NCI-H774 (cell line): Measurements from ENCODE around the gene MIS18A.
"Not testable (repeated sequence)": the region's sequence is repeated elsewhere in the genome, so short reads cannot be mapped to it uniquely, and the experiment has no call there.

Experiments
- DNase-seq: peaks from one replicate; lab custom pipeline; 2025; lab: John Stamatoyannopoulos, UW

Gene MIS18A

GRCh38 chr21:32304998-32305397, 26.1 kb upstream of the MIS18A start:
- no peak for DNase-seq

- DNase-seq: no peak
Measured at GRCh38 chr21:32303385-32303784, 24.5 kb upstream of the MIS18A start.

- no peak for DNase-seq
Measured at GRCh38 chr21:32302560-32302959, 23.7 kb upstream of the MIS18A start.

GRCh38 chr21:32301596-32301995, 22.7 kb upstream of the MIS18A start:
- no peak for DNase-seq

GRCh38 chr21:32300117-32300681, 21.4 kb upstream of the MIS18A start:
- no peak for DNase-seq

- DNase-seq: no peak
Measured at GRCh38 chr21:32299695-32300094, 20.8 kb upstream of the MIS18A start.

GRCh38 chr21:32298658-32299081, 19.8 kb upstream of the MIS18A start, which contains the start of gene MRAP:
TSS of gene MRAP (plus strand) at chr21:32298855. CDS start at chr21:32298972, 117 bp downstream.
- no peak for DNase-seq

- DNase-seq: no peak
Measured at GRCh38 chr21:32298148-32298559, 19.3 kb upstream of the MIS18A start.

- no peak for DNase-seq
Measured at GRCh38 chr21:32297449-32297848, 18.6 kb upstream of the MIS18A start.

- DNase-seq: no peak
Measured at GRCh38 chr21:32285476-32285875, 6.6 kb upstream of the MIS18A start.

- no peak for DNase-seq
Measured at GRCh38 chr21:32282992-32283391, 4.1 kb upstream of the MIS18A start.

- no peak for DNase-seq
Measured at GRCh38 chr21:32281531-32281930, 2.7 kb upstream of the MIS18A start.

- no peak for DNase-seq
Measured at GRCh38 chr21:32279377-32279680, 480 bp upstream of the MIS18A start.

GRCh38 chr21:32278103-32278502, 746 bp downstream of the MIS18A start:
- DNase-seq: no peak

GRCh38 chr21:32276671-32277070, 2.2 kb downstream of the MIS18A start:
- no peak for DNase-seq

GRCh38 chr21:32270748-32271147, 8.1 kb downstream of the MIS18A start:
- no peak for DNase-seq

GRCh38 chr21:32265321-32265720, 13.5 kb downstream of the MIS18A start:
- DNase-seq: not testable (repeated sequence)

- no peak for DNase-seq
Measured at GRCh38 chr21:32261929-32262328, 16.9 kb downstream of the MIS18A start.

GRCh38 chr21:32260130-32260529, 18.7 kb downstream of the MIS18A start:
- no peak for DNase-seq

GRCh38 chr21:32258786-32259048, 20.1 kb downstream of the MIS18A start:
- not testable (repeated sequence) for DNase-seq

- DNase-seq: peak; percentile 75
Measured at GRCh38 chr21:32257962-32258785, 20.7 kb downstream of the MIS18A start.

- peak; percentile 45 for DNase-seq
Measured at GRCh38 chr21:32256873-32257620, 21.8 kb downstream of the MIS18A start.

GRCh38 chr21:32256251-32256650, 22.6 kb downstream of the MIS18A start:
- no peak for DNase-seq
